NCI-H82 treated with DMSO at 0.1 percent for 48 hours (cell line): ENCODE data around the gene OR6K2.

Experiments
- DNase-seq: peaks from one replicate; lab custom pipeline; 2025; ENCODE audit not compliant: unreplicated experiment; lab: John Stamatoyannopoulos, UW

The OR6K2 gene

DNA sequence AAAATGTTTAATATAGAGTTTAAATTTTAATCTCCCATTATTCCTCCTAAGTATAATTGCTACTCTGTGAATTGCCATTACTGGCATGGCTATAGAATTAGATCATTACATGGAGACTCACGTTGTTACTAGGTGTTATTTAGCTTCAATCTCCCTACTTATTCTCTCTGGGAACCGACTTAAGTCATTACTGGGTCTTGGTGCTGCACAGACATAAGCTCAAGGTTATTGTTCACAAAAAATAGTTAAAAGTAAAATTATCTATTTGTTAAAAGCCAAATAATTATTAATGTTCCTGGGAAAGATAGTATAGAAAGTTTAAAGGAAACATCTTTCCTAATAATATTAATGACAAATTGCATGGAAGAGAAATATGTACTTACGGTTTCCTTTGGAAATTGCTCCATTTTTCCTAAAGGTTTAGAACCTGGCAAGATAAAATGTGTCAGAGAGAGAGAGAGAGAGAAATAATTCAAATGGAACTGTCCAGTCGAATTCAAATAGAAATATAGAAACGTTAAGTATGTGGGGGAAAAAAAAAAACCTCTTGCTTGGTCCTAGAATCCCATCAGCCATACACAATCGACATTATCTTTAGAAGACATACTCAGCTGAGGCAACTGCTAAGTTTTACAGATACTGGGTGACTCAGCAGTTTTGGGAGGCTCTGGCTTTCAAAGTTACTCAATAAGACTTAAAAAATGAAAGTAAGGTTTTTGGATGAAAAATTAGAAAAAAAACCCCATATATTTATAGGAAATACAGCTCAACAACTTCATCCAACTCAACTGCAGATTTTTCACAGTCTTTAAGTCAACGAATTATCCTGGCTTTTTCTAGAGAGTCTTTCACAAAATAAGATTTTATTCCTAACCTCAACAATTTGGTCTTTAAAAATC, 14.1 kb downstream of the OR6K2 start, which contains the start of gene SPTA1:
Gene SPTA1 (minus strand): TSS at position 605 of the 899 bp plus-strand sequence. CDS start 198 bp downstream, at position 407.
- no peak for DNase-seq

GRCh38 chr1:158685085-158685484, 15.4 kb downstream of the OR6K2 start:
- DNase-seq = no peak

GRCh38 chr1:158681606-158682005, 18.8 kb downstream of the OR6K2 start:
- DNase-seq = no peak

- DNase-seq = no peak
These were observed 21.2 kb downstream of the OR6K2 start for GRCh38 chr1:158679289-158679688.

DNA sequence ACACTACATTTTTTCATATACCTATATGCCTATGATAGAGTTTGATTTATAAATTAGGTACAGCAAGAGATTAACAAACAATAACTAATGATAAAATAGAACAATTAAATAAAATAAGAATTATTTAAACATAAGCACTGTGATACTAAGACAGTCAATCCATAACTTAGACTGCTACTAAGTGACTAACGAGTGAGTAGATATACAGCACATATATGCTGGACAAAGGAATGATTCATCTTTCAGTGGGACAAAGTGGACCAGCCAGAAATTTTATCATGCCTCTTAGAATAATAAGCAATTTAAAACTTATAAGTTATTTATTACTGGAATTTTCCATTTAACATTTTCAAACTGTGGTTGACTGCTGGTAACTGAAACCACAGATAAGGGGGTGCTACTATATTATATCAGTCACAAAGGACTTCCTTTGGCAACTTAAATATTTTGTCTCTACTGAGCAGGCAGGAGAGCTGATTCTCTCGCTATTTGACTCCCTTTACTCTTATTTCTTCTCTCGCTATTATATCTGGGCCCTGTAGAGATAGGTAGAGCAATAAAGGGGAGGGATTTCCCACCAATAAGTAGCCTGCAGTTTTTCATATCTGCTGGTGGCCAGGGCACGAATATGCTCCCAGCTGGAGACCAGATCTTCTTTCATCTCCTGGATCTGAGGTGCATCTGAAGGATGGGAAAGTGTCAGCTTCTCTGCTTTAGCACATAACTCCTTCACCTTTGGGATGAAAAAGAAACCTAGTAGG, 24.7 kb downstream of the OR6K2 start:
- no peak for DNase-seq

DNA sequence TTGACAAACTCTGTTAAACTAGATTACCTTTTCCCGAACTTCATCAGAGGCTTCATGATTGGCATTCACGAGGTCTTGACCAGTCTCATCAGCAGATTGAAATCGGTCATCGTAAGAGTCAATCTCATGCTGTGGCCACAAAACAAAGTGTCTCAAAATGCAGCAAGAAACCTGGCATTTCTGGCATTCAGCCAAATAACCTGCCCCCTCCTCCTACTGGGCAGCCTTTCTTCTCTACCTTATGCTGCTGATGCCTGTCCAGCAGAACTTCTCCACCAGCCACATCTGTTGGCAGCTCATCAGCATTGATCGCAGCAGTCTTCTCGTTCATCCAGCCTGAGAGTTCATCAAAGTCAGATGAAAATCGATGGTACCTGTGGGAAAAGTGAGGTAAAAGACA, 26.1 kb downstream of the OR6K2 start:
- DNase-seq = no peak

- DNase-seq = no peak
These were observed 34.4 kb downstream of the OR6K2 start for GRCh38 chr1:158666037-158666436.

DNA sequence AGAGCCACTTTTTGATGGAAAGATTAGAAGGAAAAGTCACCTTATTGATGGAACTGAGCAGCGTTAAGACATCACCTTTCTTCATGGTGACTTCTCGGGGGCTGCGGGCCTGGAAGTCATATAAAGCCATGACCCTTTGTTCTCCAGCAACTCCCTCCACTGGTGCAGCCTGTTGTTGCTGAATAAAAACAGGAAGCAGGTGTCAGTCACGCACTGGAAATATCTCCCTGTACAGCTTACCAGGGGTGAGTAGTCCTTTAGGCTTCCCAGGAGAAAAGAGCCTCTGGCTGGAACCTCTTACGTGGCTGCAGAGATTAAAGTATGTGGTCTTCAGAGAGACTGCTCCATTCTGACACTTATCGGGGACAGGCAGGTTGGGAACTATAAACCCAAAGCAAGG, 45.9 kb downstream of the OR6K2 start:
- no peak for DNase-seq

DNA sequence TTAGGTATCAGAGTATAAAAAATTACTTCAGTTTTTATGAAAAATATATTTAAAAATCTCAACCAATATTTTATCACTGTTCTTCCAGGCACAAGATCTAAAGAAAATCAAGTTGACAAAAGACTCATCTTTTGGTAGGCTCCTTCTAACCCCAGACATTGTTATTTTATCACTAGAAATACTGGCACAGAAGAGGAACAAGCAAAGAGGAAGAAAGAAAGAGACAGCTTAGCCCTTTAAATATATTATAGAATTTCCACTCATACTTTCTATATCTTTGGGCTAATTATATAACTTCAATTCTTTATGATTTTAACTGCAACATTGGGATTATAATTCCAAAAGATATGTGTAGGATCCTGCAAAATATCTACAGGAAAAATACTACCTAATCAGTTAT, 46.4 kb downstream of the OR6K2 start:
- DNase-seq = no peak

DNA sequence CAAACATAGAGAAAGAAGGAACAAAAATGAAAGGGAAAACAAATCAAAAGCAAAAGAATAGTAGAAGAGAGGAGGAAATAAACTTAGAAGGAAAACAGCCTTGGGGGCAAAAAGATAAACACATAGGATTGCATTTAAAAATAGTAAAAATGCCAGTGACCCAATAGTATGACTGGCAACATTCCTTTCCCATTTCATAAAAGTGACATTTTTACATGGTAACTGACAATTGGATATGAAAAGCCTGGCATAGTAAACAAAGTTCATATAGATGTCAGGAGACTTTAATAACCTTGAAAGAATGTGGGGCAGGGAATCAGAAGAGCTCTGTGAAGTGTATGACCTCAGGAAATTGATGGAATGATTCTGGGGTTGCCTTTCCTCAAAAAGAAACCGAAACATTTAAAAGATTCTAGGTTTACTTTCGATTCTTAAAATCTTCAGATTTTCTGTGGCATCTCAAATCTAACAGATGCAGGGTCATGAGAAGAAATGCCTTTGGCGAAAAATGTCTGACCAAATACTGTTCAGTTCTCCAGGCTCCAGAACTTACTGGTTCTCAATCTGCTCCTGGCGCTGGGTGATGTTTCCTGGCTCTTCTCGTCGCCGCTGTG, 47.6 kb downstream of the OR6K2 start:
- DNase-seq = no peak
